GM21576 (cell line): ENCODE measurements around the gene FAAP20.
"Not testable (repeated sequence)": the region's sequence is repeated elsewhere in the genome, so short reads cannot be mapped to it uniquely, and the experiment has no call there.

Experiments used
- ATAC-seq: cut with Tn5 transposase; IDR thresholded peaks from one replicate; pipeline ENCODE4 v1.9.1; 2021; ENCODE audit warnings: mild to moderate bottlenecking, moderate library complexity; ENCODE audit not compliant: unreplicated experiment

The FAAP20 gene

GRCh38 chr1:2163205-2163604 is 31.4 kb downstream of the FAAP20 start:
- ATAC-seq, result no peak

DNA sequence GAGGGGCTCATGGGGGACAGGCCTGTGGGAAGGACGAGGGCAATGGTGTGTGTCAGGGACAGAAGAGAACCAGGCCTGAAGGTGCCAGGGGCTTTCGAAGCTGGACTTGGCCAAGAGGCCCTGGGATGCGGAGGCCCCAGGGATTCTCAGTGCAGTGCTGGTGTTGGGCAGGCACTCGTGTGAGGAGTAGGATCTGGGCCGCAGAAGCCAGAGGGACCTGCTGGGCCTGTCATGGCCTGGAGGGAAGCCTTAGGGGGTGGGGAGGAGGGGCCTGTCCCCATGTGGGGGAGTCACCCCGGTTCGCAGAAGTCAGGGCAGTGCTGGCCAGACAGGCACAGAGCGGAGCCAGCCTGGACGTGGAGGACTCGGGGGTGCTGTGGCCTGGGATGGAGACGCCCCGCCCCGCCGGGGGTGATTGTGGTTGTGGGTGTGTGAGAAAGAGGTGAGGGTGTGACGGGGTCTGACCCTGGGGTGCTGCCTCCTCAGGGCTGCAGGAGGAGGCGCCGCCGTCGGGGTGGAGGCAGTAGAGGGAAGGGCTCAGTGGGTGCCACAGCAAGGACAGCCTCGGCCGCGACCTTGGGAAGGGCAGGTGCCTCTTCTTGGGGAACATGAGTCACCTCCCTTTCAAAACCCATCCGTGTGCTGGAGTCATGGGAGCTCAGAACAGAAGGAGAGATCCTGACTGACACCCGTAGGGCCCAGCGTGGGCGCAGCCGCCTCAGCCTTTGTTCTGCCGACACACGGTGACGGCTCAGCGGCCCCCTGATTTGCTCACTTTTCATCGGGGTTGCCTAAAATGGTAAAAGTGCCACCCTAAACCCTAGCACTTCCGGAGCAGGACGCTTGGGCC is 33.9 kb downstream of the FAAP20 start:
- ATAC-seq, result no peak

DNA sequence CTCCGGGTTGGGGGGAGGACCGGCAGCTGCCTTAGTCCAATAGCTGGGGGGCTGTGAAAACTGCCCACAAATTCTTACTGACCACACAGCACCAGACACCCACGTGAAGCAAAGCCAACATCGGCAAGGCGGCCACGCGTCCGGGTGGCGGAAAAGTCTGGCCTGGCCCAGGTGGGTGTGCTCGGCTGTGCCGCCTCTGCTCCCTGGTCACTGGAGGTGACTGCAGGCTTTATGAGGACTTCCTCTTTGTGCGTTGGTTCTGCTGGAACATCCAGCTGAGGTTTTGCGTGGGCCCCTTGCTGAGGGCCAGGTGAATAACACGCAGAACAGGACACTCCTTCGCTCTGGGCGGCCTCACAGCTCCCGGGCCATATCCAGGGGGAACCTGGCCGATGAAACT is 35.4 kb downstream of the FAAP20 start:
- no peak for ATAC-seq

DNA sequence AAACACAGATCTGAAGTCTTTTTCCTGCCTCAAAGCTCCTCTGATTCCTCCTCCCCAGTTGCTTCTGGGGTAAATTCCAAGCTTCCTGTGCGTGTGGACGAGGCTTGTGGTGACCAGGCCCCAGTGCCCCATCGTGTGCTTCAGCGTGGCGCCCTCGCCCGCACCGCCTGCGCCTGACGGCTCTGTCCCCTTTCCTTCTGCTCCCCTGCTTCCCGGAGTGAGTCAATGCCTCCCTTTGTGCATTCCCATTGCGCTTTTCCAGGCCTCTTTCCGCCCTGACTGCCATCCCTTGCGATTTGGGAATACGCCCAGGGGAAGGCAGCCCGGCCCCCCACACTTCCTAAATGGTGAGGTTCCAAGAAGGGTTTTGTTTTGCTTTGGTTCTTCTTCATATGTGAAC is 36.3 kb downstream of the FAAP20 start:
- ATAC-seq, result no peak

- ATAC-seq, result no peak
Measured at GRCh38 chr1:2157856-2158255, 36.7 kb downstream of the FAAP20 start.

DNA sequence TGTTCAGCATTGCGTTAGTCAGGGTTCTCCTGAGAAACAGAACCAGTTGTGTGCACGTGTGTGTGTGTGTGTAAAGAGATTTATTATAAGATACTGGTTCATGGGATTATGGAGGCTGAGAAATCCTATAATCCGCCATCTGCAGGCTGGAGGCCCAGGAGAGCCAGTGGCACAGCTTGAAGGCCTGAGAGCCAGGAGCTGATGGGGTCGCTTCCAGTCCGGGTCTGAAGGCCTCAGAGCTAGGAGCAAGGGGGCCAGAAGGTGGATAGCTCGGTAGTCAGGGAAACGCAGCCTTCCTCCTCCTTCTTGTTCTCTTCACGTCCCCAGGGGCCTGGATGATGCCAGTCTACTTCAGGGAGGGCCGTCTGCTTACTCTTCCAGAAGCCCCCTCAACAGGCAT is 37.7 kb downstream of the FAAP20 start:
- no peak for ATAC-seq

- no peak for ATAC-seq
Measured at GRCh38 chr1:2155788-2156187, 38.8 kb downstream of the FAAP20 start.

DNA sequence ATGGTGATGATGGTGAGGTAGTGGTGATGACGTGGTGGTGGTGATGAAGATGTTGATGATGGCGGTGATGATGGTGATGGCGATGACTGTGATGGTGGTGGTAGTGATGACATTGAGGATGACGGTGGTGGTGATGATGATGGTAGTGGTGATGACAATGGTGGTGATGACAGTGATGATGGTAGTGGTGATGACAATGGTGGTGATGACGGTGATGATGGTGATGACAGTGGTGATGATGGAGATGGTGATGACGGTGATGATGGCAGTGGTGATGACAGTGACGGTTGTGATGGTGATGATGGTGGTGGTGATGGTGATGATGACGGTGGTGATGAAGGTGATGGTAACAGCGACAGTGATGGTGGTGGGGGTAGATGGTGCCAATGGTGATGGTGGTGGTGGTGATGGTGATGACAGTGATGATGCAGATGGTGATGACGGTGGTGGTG is 39.4 kb downstream of the FAAP20 start:
- ATAC-seq, result no peak

- no peak for ATAC-seq
Measured at GRCh38 chr1:2154022-2154421, 40.5 kb downstream of the FAAP20 start.

DNA sequence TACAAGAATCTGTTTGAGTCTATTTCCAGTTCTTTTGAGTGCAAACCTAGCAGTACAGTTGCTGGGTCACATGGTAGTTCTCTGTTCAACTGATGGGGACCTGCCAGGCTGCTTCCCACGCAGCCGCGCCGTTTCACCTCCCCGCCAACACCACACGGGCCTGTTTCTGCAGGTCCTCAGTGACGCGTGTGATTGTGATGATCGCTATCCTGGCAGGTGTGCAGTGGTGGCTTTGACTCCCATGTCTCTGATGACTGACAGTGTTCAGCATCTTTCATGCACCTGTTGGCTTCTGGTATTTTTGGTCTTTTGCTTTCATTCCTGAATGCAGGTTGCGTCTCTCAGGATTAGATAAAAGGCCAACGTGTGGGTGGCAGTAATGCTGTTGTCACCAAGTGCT is 41.6 kb downstream of the FAAP20 start:
- ATAC-seq, result no peak

GRCh38 chr1:2151911-2152310 is 42.7 kb downstream of the FAAP20 start:
- no peak for ATAC-seq

DNA sequence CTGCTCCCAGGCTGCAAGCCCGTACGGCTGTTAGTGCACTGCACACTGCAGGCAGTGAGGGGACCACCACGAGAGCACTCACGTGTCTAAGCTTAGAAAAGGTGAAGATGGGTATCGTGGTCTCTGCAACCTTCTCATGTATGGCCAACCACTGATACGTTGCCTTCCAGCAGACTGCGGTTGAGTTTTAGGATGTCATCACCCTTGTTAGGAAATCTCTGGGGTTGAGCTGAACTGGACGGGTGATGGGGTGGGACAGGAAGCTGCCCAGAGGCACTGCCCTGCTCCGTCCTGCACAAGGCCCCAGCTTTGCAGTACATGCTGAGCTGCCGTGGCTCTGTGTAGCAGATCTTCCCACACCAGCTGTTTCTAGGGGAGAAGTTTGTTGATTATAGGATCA is 43.3 kb downstream of the FAAP20 start:
- no peak for ATAC-seq

DNA sequence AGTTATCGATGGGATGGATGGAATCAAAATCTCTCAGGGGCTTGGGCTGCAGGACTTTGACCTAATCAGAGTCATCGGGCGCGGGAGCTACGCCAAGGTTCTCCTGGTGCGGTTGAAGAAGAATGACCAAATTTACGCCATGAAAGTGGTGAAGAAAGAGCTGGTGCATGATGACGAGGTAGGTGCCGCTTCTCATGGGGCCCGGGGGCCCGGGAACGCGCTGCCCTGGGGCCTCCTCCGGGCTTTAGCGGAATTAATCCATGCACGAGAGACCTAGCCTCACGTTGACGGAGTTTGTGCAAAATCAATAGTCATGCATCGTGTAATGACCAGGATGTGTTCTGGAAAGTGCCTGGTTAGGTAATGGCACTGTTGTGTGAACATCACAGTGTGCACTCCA is 43.8 kb downstream of the FAAP20 start:
- no peak for ATAC-seq

GRCh38 chr1:2148691-2149090 is 45.9 kb downstream of the FAAP20 start:
- ATAC-seq, result no peak

GRCh38 chr1:2147869-2148268 is 46.7 kb downstream of the FAAP20 start:
- not testable (repeated sequence) for ATAC-seq

DNA sequence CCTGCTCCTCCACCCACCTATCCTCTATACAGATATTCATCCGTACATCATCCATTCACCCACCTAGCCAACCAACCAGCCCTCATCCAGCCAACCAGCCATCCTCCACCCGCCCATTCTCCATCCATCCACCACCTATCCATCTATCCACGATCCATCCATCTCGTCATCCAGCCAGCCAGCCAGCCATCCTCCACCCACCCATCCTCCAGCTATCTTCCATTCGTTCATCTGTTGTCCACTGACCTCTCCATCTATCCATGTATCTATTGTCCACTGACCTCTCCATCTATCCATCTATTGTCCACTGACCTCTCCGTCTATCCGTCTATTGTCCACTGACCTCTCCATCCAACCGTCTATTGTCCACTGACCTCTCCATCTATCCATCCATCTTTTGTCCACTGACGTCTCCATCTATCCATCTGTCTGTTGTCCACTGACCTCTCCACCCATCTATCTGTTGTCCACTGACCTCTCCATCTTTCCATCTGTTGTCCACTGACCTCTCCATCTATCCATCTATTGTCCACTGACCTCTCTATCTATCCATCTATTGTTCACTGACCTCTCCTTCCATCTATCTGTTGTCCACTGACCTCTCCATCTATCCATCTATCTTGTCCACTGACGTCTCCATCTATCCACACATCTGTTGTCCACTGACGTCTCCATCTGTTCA is 47.6 kb downstream of the FAAP20 start:
- no peak for ATAC-seq

DNA sequence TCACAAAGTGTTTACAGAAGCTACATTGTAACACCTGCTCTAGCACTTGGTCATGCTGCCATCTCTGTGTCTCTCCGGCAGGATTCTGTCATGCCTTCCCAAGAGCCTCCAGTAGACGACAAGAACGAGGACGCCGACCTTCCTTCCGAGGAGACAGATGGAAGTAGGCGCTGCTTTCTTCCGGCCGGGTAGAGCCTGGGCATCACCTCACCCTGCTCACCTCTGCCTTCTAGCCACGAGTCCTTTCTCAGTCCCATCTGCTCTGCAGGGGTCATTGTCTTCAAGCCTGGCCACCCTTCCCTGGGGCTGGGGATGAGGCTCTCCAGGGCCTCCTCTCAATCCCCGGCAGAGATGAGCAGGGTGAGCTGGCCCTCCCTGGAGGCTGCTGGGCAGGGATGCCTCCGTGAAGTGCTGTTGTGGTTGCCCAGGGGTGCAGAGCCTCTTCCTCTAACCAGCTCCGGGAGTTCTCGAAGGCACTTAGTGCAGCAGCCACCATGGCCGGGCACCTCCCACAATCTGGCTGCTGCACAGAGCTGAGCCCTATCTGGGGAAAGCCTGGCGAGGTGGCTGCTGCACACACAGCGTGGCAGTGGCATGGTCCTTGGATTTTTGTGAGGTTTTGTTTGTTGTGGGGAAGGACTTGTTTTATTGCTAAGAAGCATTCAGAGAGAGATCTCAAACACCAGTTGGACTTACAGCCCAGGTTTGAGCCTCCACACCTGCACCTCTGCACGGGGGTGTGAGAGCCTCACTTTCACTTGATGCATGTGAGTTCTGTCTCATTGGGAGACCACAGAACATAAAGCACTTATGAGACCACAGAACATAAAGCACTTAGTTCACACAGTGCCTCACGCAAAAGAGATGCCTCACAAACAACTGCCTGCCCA is 48.4 kb downstream of the FAAP20 start:
- no peak for ATAC-seq

GRCh38 chr1:2144501-2145090 is 50.0 kb downstream of the FAAP20 start:
- no peak for ATAC-seq

- ATAC-seq, result no peak
Measured at GRCh38 chr1:2143814-2144500, 50.6 kb downstream of the FAAP20 start.

- ATAC-seq, result no peak
Measured at GRCh38 chr1:2141025-2141424, 53.5 kb downstream of the FAAP20 start.
